Upper lobe of left lung (tissue), 6 donors: ENCODE results near the gene RHBDF2. TPM values are rescaled to one million over a fixed set of nuclear protein-coding genes. Genes with fewer than 3 reads are reported as not detected.
"Not testable (repeated sequence)": the region's sequence is repeated elsewhere in the genome, so short reads cannot be mapped to it uniquely, and the experiment has no call there.

ENCODE experiments used
- ATAC-seq, 2 donors: fragments of 200-7000 bp; cut with Tn5 transposase; one replicate each; pipeline ENCODE4 v1.9.1; 2022; ENCODE audit warnings: mild to moderate bottlenecking in 2 of 2, moderate library complexity in 2 of 2; ENCODE audit not compliant: low FRiP score in 2 of 2
- DNase-seq, 2 donors: peaks; one replicate each; pipeline ENCODE4 v3.0.0-alpha.2; 2019 to 2020
- H3K27ac ChIP-seq, 4 donors: fragments of 200-600 bp; sonication (generic); one replicate each; pipeline ENCODE4 v1.5.1; 2016 to 2019
- H3K27me3 ChIP-seq, 4 donors: fragments of 200-600 bp; sonication (generic); one replicate each; pipeline ENCODE4 v1.5.1; 2017 to 2019
- H3K36me3 ChIP-seq, 4 donors: fragments of 200-600 bp; sonication (generic); one replicate each; pipeline ENCODE4 v1.5.1; 2016 to 2019
- H3K4me1 ChIP-seq, 4 donors: fragments of 200-600 bp; sonication (generic); one replicate each; pipeline ENCODE4 v1.5.1; 2018 to 2019
- H3K4me3 ChIP-seq, 4 donors: fragments of 200-600 bp; sonication (generic); one replicate each; pipeline ENCODE4 v1.5.1; 2017 to 2019; ENCODE audit warnings: mild to moderate bottlenecking in 2 of 4, moderate library complexity in 1 of 4
- H3K9me3 ChIP-seq, 4 donors: fragments of 200-600 bp; sonication (generic); one replicate each; pipeline ENCODE4 v1.5.1; 2018 to 2019
- CTCF ChIP-seq, 6 experiments: fragments of 450-650 bp in 4 of 6; fragments of 200-600 bp in 2 of 6; sonication (generic) in 2 of 6; IDR thresholded peaks; one replicate each; pipeline ENCODE4 v1.5.1; 2016 to 2019; ENCODE audit warnings: antibody characterized with exemption in 6 of 6
- EP300 ChIP-seq, 4 donors: sonication (generic); formaldehyde crosslinking; IDR thresholded peaks; one replicate each; pipeline ENCODE4 v1.5.1; 2017; ENCODE audit warnings: antibody characterized with exemption in 4 of 4, control low read depth in 2 of 4
- POLR2A ChIP-seq, 4 donors: fragments of 450-650 bp; IDR thresholded peaks; one replicate each; pipeline ENCODE4 v1.5.1; 2016 to 2017; ENCODE audit warnings: antibody characterized with exemption in 4 of 4, mild to moderate bottlenecking in 2 of 4
- POLR2AphosphoS5 ChIP-seq, 2 donors: sonication (generic); formaldehyde crosslinking; IDR thresholded peaks; one replicate each; pipeline ENCODE4 v1.5.1; 2017; ENCODE audit warnings: antibody characterized with exemption in 2 of 2
- WGBS, 2 donors: methylation state at CpG; one replicate each; pipeline ENCODE4 v1.1.5; 2017 to 2018; 5-methylcytosine and 5-hydroxymethylcytosine counted together
- total RNA-seq, 6 donors: library from RNA; depleted of rRNA in 4 of 6; stranded (reverse); fragments of >200 nt in 4 of 6; gene quantifications; one replicate each; pipeline versions ENCODE4 v1.1.0 to v1.2.1, GENCODE V29; 2016 to 2021
- donor health status: DM: no; HTN: no; CAD: no; lungs with moderate emphysema.
- donor health status: DM: no; HTN: yes; CAD: no; lungs with severe emphysema.

The RHBDF2 gene
- total RNA-seq, 6 donors from 2014 or later: 34.3 to 137 (median 47.6) TPM

GRCh38 chr17:76528528-76529223, 27.5 kb upstream of the RHBDF2 start:
- WGBS, 2 donors: 46 to 53% methylated on average over 28 to 31 of the region's 31 CpGs
- Histone ChIP-seq H3K27ac (peak overlapping the region; percentile 85 to 93 (median 90)), H3K9me3 (no peaks in the 10 kb centered on the region), H3K36me3 (no peaks in the 10 kb centered on the region), H3K4me3 (peak overlapping the region in 3 of 4 donors; percentile 10 to 27 (median 19)), H3K4me1 (peaks cover 59 to 66% (median 61%) of the 10 kb centered on the region in 4 donors), H3K27me3 (no peaks in the 10 kb centered on the region)
- DNase-seq (no peak), ATAC-seq (peak in 1 of 2 donors; percentile 48)
- TF ChIP-seq CTCF (IDR thresholded peaks at IDR 0.05) (no peak), EP300 (IDR thresholded peaks at IDR 0.05) (no peak)

GRCh38 chr17:76528156-76528527, 26.9 kb upstream of the RHBDF2 start:
- peak in 1 of 2 donors; percentile 82 for DNase-seq
- no peaks in the 10 kb centered on the region for H3K9me3 ChIP-seq
- no peaks in the 10 kb centered on the region for H3K27me3 ChIP-seq
- 65 to 76% methylated on average over 13 to 15 of the region's 15 CpGs for WGBS, 2 donors
- peak overlapping the region in 3 of 4 donors; percentile 10 to 27 (median 19) for H3K4me3 ChIP-seq
- TF ChIP-seq POLR2A (IDR thresholded peaks at IDR 0.05) (no peak), POLR2AphosphoS5 (IDR thresholded peaks at IDR 0.05) (no peak), CTCF (IDR thresholded peaks at IDR 0.05) (no peak), EP300 (IDR thresholded peaks at IDR 0.05) (no peak)
- H3K4me1 ChIP-seq: peaks cover 64 to 72% (median 65%) of the 10 kb centered on the region in 4 donors
- H3K36me3 ChIP-seq: no peaks in the 10 kb centered on the region
- no peak for ATAC-seq
- peak overlapping the region; percentile 85 to 93 (median 90) for H3K27ac ChIP-seq

- peaks cover 67 to 75% (median 69%) of the 10 kb centered on the region in 4 donors for H3K4me1 ChIP-seq
- no peaks in the 10 kb centered on the region for H3K9me3 ChIP-seq
- peak overlapping the region in 3 of 4 donors; percentile 10 to 27 (median 19) for H3K4me3 ChIP-seq
- no peaks in the 10 kb centered on the region for H3K36me3 ChIP-seq
- peak; percentile 15 to 93 (median 68) for TF ChIP-seq EP300 (IDR thresholded peaks at IDR 0.05)
- TF ChIP-seq CTCF (IDR thresholded peaks at IDR 0.05): peak in 5 of 6 experiments; percentile 29 to 77 (median 46)
- peak in 1 of 4 donors; percentile 56 for TF ChIP-seq POLR2A (IDR thresholded peaks at IDR 0.05)
- peak; percentile 74 to 82 for TF ChIP-seq POLR2AphosphoS5 (IDR thresholded peaks at IDR 0.05)
- H3K27ac ChIP-seq: peak overlapping the region; percentile 85 to 93 (median 90)
- DNase-seq: peak; percentile 78 to 84
- peak; percentile 53 to 60 for ATAC-seq
- WGBS, 2 donors: 24 to 30% methylated on average over 13 to 16 of the region's 26 CpGs
- no peaks in the 10 kb centered on the region for H3K27me3 ChIP-seq
Measured at GRCh38 chr17:76527430-76528111, 26.3 kb upstream of the RHBDF2 start.

GRCh38 chr17:76527016-76527415, 25.8 kb upstream of the RHBDF2 start:
- not testable (repeated sequence) for DNase-seq, H3K4me3 ChIP-seq, H3K9me3 ChIP-seq, H3K27me3 ChIP-seq, ATAC-seq, H3K36me3 ChIP-seq
- WGBS, 2 donors: 74 to 75% methylated on average over 8 to 9 of the region's 9 CpGs
- peaks cover 67 to 75% (median 69%) of the 10 kb centered on the region in 4 donors for H3K4me1 ChIP-seq
- H3K27ac ChIP-seq: peak overlapping the region; percentile 85 to 93 (median 90)

- 83 to 88% methylated on average over 8 of the region's 8 CpGs for WGBS, 2 donors
- H3K4me3 ChIP-seq, H3K27me3 ChIP-seq, DNase-seq, H3K36me3 ChIP-seq, ATAC-seq, H3K9me3 ChIP-seq: not testable (repeated sequence)
- H3K4me1 ChIP-seq: peaks cover 56 to 61% (median 58%) of the 10 kb centered on the region in 4 donors
- H3K27ac ChIP-seq: peak overlapping the region in 3 of 4 donors; percentile 70 to 79 (median 78)
Measured at GRCh38 chr17:76525513-76525833, 24.2 kb upstream of the RHBDF2 start.
